Kidney (tissue), 14 donors: ENCODE data around the gene SH3PXD2A. TPM values are rescaled to one million over a fixed set of nuclear protein-coding genes. Genes with fewer than 3 reads are reported as not detected.

ENCODE experiments used
- DNase-seq, 5 donors: peaks; one replicate each; pipeline ENCODE4 v3.0.0-alpha.2; 2013 to 2020
- FAIRE-seq: peaks from 2 replicates; lab custom pipeline; 2012; peaks lifted over from hg19 to GRCh38; lab: Jason Lieb, UNC
- H3K27ac ChIP-seq, 2 donors: one replicate each; pipeline ENCODE4 v1.7.0; 2013; ENCODE audit warnings: low read depth in 2 of 2, low read length in 2 of 2, inconsistent platforms in 1 of 2
- H3K27me3 ChIP-seq: one replicate; pipeline ENCODE4 v1.7.1; 2013; ENCODE audit warnings: low read length, inconsistent platforms; ENCODE audit not compliant: control insufficient read depth, insufficient read depth
- H3K36me3 ChIP-seq, 3 donors: one replicate each; pipeline versions ENCODE4 v1.7.0 to v1.7.1; 2013; ENCODE audit warnings: low read length in 3 of 3, control low read depth in 1 of 3, inconsistent platforms in 1 of 3; ENCODE audit not compliant: insufficient read depth in 3 of 3, control insufficient read depth in 2 of 3
- H3K4me1 ChIP-seq, 3 donors: one replicate each; pipeline versions ENCODE4 v1.7.0 to v1.7.1; 2013; ENCODE audit warnings: low read length in 3 of 3, inconsistent platforms in 1 of 3, low read depth in 1 of 3; ENCODE audit not compliant: control insufficient read depth in 2 of 3, insufficient read depth in 2 of 3
- H3K4me3 ChIP-seq, 3 donors: one replicate each; pipeline versions ENCODE4 v1.7.0 to v1.8.1; 2013; ENCODE audit warnings: low read length in 3 of 3, control low read depth in 1 of 3, inconsistent platforms in 1 of 3
- H3K9ac ChIP-seq, 3 donors: one replicate each; pipeline versions ENCODE4 v1.7.0 to v1.7.1; 2013; ENCODE audit warnings: low read length in 3 of 3, control low read depth in 1 of 3, inconsistent platforms in 1 of 3
- H3K9me3 ChIP-seq, 3 donors: one replicate each; pipeline versions ENCODE4 v1.7.0 to v1.7.1; 2013; ENCODE audit warnings: low read length in 3 of 3, control low read depth in 1 of 3, inconsistent platforms in 1 of 3; ENCODE audit not compliant: control insufficient read depth in 2 of 3, insufficient read depth in 1 of 3
- intact Hi-C: fragments of 100-400 bp; cut with DNase I; formaldehyde crosslinking; loops from one replicate; pipeline ENCODE4 v1.11.1; 2022
- polyA plus RNA-seq: library from polyadenylated mRNA; stranded (reverse); fragments of 350-450 nt; fragmentation: Illumina TruSeq; extraction: RNeasy Lipid Tissue Mini Kit (QIAGEN cat#74804); gene quantifications from one replicate; pipeline ENCODE4 v1.2.3, GENCODE V29; 2014; ENCODE audit warnings: low read depth, low replicate concordance; ENCODE audit not compliant: insufficient read depth
- total RNA-seq: library from RNA; stranded (reverse); fragmentation: NEBNext Ultra II Directional; extraction: Animal tissue kit (Norgen Biotek cat#: 25700); gene quantifications from one replicate; pipeline ENCODE4 v1.2.1, GENCODE V29; 2021
- TF ChIP-seq, protein P1 (sequence below): IDR thresholded peaks from 3 replicates; pipeline ENCODE4 v1.5.1; 2012; ENCODE audit warnings: mild to moderate bottlenecking, moderate library complexity, borderline replicate concordance; ENCODE audit not compliant: insufficient read depth; ENCODE audit errors: extremely low read depth
- donor health status: control.
- donor health status: control.
- donor health status: control.
- donor health status: control.
- donor health status: control.
- donor health status: DM: yes; HTN: yes; CAD: no.
- donor health status: Normal renal cell carcinoma (clear cell type).

The SH3PXD2A gene
- total and polyA plus RNA-seq, 2 donors from 2014 or later: 2.4 to 20.1 TPM

DNA sequence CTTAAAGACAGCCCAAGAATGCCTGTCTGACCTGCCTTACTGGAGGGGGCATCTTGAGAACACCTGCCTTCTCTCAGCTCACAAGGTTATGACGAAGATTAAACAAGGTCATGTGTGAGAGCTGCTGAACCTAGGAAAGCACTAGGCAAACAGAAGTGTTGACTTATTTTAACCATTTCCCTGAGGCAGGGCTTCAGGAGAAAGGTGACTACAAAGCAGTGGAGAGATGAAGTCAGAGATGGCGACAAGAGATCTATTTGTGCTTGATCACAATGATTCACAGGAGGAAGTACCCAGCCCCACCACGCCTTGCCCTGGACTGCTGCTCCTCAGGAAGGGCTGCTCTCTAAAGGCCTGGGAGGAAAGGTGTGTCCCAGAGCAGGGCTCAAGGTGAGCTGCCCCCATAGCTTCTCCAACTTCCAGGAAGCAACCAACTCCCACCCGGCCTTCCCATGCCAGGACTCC lies 34.9 kb upstream of the SH3PXD2A start:
- FAIRE-seq (no peak), DNase-seq (peak in 2 of 5 donors; percentile 31 to 82)
- H3K4me1 ChIP-seq: peaks cover 2 to 14% (median 8%) of the 10 kb centered on the region in 3 donors

GRCh38 chr10:103889121-103889720 lies 33.8 kb upstream of the SH3PXD2A start:
- FAIRE-seq: no peak
- Histone ChIP-seq H3K9me3 (no peaks in the 10 kb centered on the region), H3K9ac (no peak overlapping the region), H3K27ac (no peak overlapping the region), H3K4me3 (no peak overlapping the region), H3K27me3 (no peaks in the 10 kb centered on the region), H3K4me1 (peaks cover 2 to 14% (median 8%) of the 10 kb centered on the region in 3 donors), H3K36me3 (peaks cover 2 to 11% (median 10%) of the 10 kb centered on the region in 3 donors)
- DNase-seq: no peak
- intact Hi-C loops: loop anchor here (10.0 kb wide), 1 partner anchor 316 kb away; no protein-coding TSS in a partner anchor
- TF ChIP-seq, protein P1, sequence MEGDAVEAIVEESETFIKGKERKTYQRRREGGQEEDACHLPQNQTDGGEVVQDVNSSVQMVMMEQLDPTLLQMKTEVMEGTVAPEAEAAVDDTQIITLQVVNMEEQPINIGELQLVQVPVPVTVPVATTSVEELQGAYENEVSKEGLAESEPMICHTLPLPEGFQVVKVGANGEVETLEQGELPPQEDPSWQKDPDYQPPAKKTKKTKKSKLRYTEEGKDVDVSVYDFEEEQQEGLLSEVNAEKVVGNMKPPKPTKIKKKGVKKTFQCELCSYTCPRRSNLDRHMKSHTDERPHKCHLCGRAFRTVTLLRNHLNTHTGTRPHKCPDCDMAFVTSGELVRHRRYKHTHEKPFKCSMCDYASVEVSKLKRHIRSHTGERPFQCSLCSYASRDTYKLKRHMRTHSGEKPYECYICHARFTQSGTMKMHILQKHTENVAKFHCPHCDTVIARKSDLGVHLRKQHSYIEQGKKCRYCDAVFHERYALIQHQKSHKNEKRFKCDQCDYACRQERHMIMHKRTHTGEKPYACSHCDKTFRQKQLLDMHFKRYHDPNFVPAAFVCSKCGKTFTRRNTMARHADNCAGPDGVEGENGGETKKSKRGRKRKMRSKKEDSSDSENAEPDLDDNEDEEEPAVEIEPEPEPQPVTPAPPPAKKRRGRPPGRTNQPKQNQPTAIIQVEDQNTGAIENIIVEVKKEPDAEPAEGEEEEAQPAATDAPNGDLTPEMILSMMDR: no peak

More for the DNA sequence above, 34.9 kb upstream of the SH3PXD2A start:
- intact Hi-C loops: no loop called here
- H3K4me3 ChIP-seq: no peak overlapping the region
- H3K27me3 ChIP-seq: no peaks in the 10 kb centered on the region
- TF ChIP-seq, protein P1: no peak
- H3K36me3 ChIP-seq: peaks cover 2 to 11% (median 10%) of the 10 kb centered on the region in 3 donors
- H3K27ac ChIP-seq: peak overlapping the region; percentile 18 to 49
- H3K9me3 ChIP-seq: no peaks in the 10 kb centered on the region
- peak overlapping the region in 1 of 3 donors; percentile 3 for H3K9ac ChIP-seq

DNA sequence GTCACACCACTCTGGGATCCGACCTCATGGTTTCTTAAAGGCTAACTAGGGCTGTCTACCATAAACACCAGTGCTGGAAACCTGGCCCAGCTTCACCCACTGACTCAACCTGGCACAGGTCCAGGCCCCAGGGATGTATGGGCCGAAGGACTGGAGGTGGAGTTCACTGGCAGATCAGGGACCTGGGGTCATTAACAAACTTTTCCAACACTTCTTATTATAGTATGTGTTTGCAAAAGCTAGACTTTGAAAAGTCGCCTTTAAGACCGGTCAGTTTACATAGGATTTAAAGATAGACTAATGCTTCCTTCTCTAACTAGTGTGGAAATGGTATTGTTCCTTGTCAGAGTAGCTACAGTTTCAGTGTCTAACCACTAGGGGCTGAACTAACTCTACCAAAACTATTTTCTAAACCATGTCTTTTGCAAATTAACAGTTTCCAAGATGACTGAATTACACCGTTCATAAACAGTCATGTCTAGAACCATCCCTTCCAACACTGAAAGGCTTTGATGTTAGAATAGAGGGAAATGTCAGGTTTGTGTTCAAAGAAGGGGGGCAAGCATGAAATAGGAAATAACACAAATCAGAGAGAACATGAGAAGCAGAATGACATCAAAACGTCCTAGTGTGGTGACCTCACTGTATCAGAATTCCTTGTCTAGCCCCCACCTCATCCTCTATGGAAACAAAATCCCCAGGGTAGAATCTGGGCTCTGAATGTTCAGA lies 32.9 kb upstream of the SH3PXD2A start:
- peak in 4 of 5 donors; percentile 37 to 87 (median 83) for DNase-seq
- intact Hi-C loops: loop anchor here (10.0 kb wide), 1 partner anchor 317 kb away; no protein-coding TSS in a partner anchor
- no peak overlapping the region for H3K4me3 ChIP-seq
- TF ChIP-seq, protein P1: peak; percentile 90
- peak; percentile 90 for FAIRE-seq
- H3K27me3 ChIP-seq: no peaks in the 10 kb centered on the region
- H3K9me3 ChIP-seq: no peaks in the 10 kb centered on the region
- peak overlapping the region in 1 of 3 donors; percentile 0 for H3K9ac ChIP-seq
- peaks cover 2 to 8% (median 5%) of the 10 kb centered on the region in 3 donors for H3K4me1 ChIP-seq
- peak overlapping the region in 1 of 2 donors; percentile 51 for H3K27ac ChIP-seq
- H3K36me3 ChIP-seq: peaks cover 2 to 11% (median 10%) of the 10 kb centered on the region in 3 donors
